A673 (cell line): ENCODE measurements around the gene HYCC1.

ENCODE experiments used
- EZH2 ChIP-seq: fragments of 200-600 bp; sonication (generic); IDR thresholded peaks from 2 replicates; pipeline ENCODE4 v1.6.1; 2017; ENCODE audit warnings: borderline replicate concordance, low read depth, mild to moderate bottlenecking, mixed read lengths, antibody characterized with exemption, low read length; ENCODE audit not compliant: poor library complexity, severe bottlenecking
- TF ChIP-seq, protein P1 (sequence below): fragments of 300-800, 200-600 bp; sonication (generic); conservative IDR thresholded peaks from 2 replicates; pipeline ENCODE4 v1.5.1; 2017; ENCODE audit warnings: low read depth, mild to moderate bottlenecking, antibody characterized with exemption, low read length, moderate library complexity, mixed read lengths

DNA sequence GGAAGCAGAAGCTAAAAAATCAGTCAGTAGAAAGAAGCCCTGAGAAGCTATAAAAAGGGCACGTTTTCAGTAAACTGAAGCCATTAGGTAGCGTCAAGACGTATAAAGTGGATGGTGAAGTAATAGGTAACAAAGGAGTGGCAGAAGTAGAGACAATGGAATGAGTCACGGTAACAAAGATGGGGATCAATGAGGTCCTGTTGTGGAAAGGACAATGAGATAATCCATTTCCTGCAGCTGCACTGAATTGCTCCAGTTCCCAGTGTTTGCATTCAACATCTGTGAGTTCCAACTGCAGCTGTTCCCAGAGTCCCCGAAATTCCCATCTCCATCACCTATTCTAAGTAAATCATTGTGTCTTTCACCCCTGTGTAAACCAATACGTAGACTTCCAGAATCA, 4.8 kb upstream of the HYCC1 start:
- TF ChIP-seq, protein P1, sequence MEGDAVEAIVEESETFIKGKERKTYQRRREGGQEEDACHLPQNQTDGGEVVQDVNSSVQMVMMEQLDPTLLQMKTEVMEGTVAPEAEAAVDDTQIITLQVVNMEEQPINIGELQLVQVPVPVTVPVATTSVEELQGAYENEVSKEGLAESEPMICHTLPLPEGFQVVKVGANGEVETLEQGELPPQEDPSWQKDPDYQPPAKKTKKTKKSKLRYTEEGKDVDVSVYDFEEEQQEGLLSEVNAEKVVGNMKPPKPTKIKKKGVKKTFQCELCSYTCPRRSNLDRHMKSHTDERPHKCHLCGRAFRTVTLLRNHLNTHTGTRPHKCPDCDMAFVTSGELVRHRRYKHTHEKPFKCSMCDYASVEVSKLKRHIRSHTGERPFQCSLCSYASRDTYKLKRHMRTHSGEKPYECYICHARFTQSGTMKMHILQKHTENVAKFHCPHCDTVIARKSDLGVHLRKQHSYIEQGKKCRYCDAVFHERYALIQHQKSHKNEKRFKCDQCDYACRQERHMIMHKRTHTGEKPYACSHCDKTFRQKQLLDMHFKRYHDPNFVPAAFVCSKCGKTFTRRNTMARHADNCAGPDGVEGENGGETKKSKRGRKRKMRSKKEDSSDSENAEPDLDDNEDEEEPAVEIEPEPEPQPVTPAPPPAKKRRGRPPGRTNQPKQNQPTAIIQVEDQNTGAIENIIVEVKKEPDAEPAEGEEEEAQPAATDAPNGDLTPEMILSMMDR = no peak
- no peak for TF ChIP-seq EZH2
